ENCODE results near the gene CDH4.
"Not testable (repeated sequence)": the region's sequence is repeated elsewhere in the genome, so short reads cannot be mapped to it uniquely, and the experiment has no call there.

CDH4 gene

GRCh38 chr20:61455508-61456215 lies 203.6 kb downstream of the CDH4 start:
- DNase-seq (ENCODE audit: low read depth, low spot score): no peak

- DNase-seq (ENCODE audit: low read depth, low spot score): no peak
Measured at GRCh38 chr20:61457725-61458124, 205.7 kb downstream of the CDH4 start.

GRCh38 chr20:61458146-61458746 lies 206.2 kb downstream of the CDH4 start:
- DNase-seq (ENCODE audit: low read depth, low spot score): no peak

GRCh38 chr20:61459266-61459665 lies 207.2 kb downstream of the CDH4 start:
- no peak for DNase-seq (ENCODE audit: low read depth, low spot score)

GRCh38 chr20:61459705-61460104 lies 207.6 kb downstream of the CDH4 start:
- no peak for DNase-seq (ENCODE audit: low read depth, low spot score)

- no peak for DNase-seq (ENCODE audit: low read depth, low spot score)
Measured at GRCh38 chr20:61460261-61461052, 208.4 kb downstream of the CDH4 start.

GRCh38 chr20:61461461-61461860 lies 209.4 kb downstream of the CDH4 start:
- DNase-seq (ENCODE audit: low read depth, low spot score): no peak

- DNase-seq (ENCODE audit: low read depth, low spot score): no peak
Measured at GRCh38 chr20:61464307-61465303, 212.5 kb downstream of the CDH4 start.

- no peak for DNase-seq (ENCODE audit: low read depth, low spot score)
Measured at GRCh38 chr20:61475729-61476128, 223.7 kb downstream of the CDH4 start.

GRCh38 chr20:61476956-61477355 lies 224.9 kb downstream of the CDH4 start:
- DNase-seq (ENCODE audit: low read depth, low spot score): no peak

GRCh38 chr20:61477451-61477861 lies 225.4 kb downstream of the CDH4 start:
- no peak for DNase-seq (ENCODE audit: low read depth, low spot score)

GRCh38 chr20:61478094-61478493 lies 226.0 kb downstream of the CDH4 start:
- DNase-seq (ENCODE audit: low read depth, low spot score): no peak

GRCh38 chr20:61478611-61479305 lies 226.7 kb downstream of the CDH4 start:
- DNase-seq (ENCODE audit: low read depth, low spot score): no peak

GRCh38 chr20:61479433-61479832 lies 227.4 kb downstream of the CDH4 start:
- not testable (repeated sequence) for DNase-seq (ENCODE audit: low read depth, low spot score)

- no peak for DNase-seq (ENCODE audit: low read depth, low spot score)
Measured at GRCh38 chr20:61480158-61480825, 228.2 kb downstream of the CDH4 start.

- DNase-seq (ENCODE audit: low read depth, low spot score): no peak
Measured at GRCh38 chr20:61482056-61482887, 230.2 kb downstream of the CDH4 start.

- no peak for DNase-seq (ENCODE audit: low read depth, low spot score)
Measured at GRCh38 chr20:61482901-61483300, 230.8 kb downstream of the CDH4 start.

- DNase-seq (ENCODE audit: low read depth, low spot score): no peak
Measured at GRCh38 chr20:61483336-61484067, 231.4 kb downstream of the CDH4 start.

- no peak for DNase-seq (ENCODE audit: low read depth, low spot score)
Measured at GRCh38 chr20:61486198-61486597, 234.1 kb downstream of the CDH4 start.
